Measurements from ENCODE around the gene DBNDD2. TPM values are rescaled to one million over a fixed set of nuclear protein-coding genes. Genes with fewer than 3 reads are reported as not detected.

DBNDD2 gene

Small RNA genes within 50 kb of the gene (small RNA-seq; reads per million reads assigned to genes)
- not detected for gene MIR6812
